ENCODE measurements around the gene ZNRF3. TPM values are rescaled to one million over a fixed set of nuclear protein-coding genes. Genes with fewer than 3 reads are reported as not detected.

The ZNRF3 gene
- total RNA-seq, 1 donor from 2014 or later = 4.8 TPM

DNA sequence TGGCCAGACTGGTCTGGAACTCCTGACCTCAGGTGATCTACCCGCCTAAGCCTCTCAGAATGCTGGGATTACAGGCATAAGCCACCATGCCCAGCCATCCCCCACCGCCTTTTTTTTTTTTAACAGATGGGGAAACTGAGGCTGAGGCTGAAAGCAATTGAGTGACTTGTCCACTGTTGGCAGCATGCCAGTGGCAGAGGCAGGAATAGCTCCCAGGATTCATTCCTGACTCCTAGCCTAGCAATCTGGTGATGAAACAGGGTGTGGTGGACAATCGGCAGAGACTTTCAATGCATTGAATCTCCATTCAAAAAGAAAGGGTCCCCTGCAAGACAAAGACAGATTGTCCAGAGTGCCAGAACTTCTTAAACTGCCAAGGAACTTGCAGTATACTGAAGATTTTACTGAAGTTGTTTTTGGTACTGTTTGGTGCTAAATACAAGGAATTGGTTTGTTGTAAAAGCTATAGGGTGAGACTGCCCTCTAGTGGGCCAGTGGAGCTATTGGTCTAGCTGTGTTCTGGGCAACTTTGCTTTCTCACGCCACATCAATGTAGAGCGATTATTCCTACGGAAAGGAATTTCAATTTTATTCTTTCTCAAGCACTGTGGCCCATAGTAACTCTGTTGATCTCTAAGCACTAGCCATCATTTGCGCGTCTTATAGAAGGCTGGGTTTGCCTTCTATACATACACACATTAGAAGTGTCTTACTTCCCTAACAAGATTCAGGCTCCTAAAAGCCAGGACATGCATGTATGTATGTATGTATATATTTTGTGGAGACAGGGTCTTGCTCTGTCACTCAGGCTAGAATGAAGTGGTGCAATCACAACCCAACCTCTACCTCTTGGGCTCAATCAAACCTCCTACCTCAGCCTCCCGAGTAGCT, 157.3 kb downstream of the ZNRF3 start:
- intact Hi-C loops (cut with DNase I) = loop anchor here (1.0 to 10.0 kb wide), 3 partner anchors 185 to 436 kb away; no protein-coding TSS in a partner anchor
- DNase-seq (ENCODE audit: low spot score) = no peak

DNA sequence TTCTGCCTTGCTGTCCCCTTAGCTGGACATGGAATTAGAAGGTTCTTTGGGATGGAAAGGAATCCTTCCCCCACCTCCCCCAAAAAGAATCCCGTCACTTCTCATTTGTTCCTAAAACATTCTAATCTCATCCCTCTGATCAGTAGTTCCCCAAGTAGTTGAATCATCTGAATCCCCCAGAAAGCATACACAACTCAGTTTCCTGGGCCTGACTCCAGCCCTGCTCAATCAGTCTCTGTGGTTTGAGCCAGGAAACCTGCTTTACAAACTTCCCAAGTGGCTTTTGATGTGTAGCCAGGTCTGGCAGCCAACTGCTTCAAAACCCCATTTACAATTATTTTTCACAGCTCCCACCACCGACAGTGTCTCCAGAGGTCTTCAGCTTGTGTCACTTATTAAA, 158.0 kb downstream of the ZNRF3 start:
- intact Hi-C loops (cut with DNase I) = loop anchor here (10.0 kb wide), 2 partner anchors 203 to 437 kb away; no protein-coding TSS in a partner anchor
- no peak for DNase-seq (ENCODE audit: low spot score)

DNA sequence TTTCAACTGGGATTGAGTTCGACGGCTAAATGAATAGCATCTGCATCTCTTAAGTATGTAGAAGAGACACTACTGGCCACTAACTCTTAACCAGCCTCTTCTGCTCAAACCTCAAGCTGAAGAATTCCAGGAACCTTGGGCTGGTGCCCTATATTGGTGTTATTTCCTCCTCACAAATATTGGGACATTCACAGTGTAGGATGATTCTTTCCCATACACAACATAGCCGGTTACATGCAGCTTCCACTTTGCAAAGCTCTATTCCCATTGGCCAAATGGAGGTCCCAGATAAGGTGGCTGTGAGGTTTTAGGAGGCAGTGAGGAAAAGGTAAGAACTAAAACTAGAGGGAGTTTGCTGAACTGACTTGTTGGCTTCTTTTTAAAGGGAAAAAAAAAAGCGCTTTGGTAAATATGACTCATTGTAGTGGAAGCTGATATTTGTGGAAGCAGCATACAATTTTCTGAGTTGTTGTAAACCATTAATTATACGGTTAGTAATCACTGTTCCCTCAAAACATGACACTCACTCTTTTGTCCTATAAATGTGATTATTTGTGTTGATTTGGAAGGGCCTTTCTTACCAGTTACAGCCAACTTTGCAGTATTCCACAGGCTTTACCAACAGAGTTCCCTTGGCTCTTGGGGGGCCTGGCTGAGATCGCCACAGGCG, 160.7 kb downstream of the ZNRF3 start:
- no peak for DNase-seq (ENCODE audit: low spot score)
- intact Hi-C loops (cut with DNase I) = loop anchor here (10.0 kb wide), 2 partner anchors 201 to 439 kb away; no protein-coding TSS in a partner anchor

DNA sequence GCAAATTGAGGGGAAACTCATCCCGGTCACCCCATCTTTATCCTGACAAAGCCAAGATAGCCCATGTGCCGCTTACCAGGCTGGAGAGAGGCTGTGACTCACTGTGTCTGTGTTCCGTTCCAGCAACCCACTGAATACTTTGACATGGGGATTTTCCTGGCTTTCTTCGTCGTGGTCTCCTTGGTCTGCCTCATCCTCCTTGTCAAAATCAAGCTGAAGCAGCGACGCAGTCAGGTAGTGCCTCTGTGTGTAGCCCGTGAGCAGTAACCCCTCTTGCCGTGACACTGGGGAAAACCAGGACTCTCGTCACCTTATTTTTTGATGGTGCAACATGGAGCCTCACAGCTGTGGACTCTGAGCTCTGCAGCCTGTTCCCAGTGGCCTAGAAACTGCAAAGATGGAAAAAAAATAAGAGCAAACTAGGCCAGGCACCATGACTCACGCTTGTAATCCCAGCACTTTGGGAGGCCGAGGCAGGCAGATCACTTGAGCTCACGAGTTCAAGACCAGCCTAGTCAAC, 161.3 kb downstream of the ZNRF3 start:
- intact Hi-C loops (cut with DNase I) = loop anchor here (10.0 kb wide), 2 partner anchors 200 to 440 kb away; no protein-coding TSS in a partner anchor
- no peak for DNase-seq (ENCODE audit: low spot score)

DNA sequence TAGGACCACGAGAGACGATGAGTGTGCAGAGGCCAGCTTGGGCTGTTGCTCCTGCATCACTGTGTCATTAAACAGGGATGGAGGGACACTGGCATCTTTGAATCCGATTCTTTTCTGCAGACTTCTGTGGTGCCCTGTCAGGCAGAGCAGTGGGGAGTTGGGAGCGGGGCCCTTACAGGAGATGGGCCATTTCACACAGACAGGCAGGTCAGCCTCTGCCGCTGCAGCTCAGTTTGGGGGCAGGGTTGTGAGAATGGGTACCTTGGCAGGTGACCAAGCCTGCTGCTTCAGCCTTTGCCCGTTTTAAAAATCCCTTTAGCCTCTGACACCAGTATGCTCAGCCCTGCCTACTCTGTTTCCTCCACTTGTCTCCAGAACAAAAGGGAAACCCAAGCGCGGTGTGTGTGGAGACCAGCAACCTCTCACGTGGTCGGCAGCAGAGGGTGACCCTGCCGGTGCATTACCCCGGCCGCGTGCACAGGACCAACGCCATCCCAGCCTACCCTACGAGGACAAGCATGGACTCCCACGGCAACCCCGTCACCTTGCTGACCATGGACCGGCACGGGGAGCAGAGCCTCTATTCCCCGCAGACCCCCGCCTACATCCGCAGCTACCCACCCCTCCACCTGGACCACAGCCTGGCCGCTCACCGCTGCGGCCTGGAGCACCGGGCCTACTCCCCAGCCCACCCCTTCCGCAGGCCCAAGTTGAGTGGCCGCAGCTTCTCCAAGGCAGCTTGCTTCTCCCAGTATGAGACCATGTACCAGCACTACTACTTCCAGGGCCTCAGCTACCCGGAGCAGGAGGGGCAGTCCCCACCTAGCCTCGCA, 165.7 kb downstream of the ZNRF3 start:
- intact Hi-C loops (cut with DNase I) = loop anchor here (10.0 kb wide), 2 partner anchors 196 to 444 kb away; no protein-coding TSS in a partner anchor
- DNase-seq (ENCODE audit: low spot score) = no peak

DNA sequence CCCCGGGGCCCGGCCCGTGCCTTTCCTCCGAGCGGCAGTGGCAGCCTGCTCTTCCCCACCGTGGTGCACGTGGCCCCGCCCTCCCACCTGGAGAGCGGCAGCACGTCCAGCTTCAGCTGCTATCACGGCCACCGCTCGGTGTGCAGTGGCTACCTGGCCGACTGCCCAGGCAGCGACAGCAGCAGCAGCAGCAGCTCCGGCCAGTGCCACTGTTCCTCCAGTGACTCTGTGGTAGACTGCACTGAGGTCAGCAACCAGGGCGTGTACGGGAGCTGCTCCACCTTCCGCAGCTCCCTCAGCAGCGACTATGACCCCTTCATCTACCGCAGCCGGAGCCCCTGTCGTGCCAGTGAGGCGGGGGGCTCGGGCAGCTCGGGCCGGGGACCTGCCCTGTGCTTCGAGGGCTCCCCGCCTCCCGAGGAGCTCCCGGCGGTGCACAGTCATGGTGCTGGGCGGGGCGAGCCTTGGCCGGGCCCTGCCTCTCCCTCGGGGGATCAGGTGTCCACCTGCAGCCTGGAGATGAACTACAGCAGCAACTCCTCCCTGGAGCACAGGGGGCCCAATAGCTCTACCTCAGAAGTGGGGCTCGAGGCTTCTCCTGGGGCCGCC, 166.4 kb downstream of the ZNRF3 start:
- intact Hi-C loops (cut with DNase I) = loop anchor here (10.0 kb wide), 2 partner anchors 195 to 445 kb away; no protein-coding TSS in a partner anchor
- no peak for DNase-seq (ENCODE audit: low spot score)

DNA sequence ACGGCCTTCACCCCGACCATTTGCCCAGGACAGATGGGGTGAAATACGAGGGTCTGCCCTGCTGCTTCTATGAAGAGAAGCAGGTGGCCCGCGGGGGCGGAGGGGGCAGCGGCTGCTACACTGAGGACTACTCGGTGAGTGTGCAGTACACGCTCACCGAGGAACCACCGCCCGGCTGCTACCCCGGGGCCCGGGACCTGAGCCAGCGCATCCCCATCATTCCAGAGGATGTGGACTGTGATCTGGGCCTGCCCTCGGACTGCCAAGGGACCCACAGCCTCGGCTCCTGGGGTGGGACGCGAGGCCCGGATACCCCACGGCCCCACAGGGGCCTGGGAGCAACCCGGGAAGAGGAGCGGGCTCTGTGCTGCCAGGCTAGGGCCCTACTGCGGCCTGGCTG, 167.1 kb downstream of the ZNRF3 start:
- intact Hi-C loops (cut with DNase I) = no loop called here

DNA sequence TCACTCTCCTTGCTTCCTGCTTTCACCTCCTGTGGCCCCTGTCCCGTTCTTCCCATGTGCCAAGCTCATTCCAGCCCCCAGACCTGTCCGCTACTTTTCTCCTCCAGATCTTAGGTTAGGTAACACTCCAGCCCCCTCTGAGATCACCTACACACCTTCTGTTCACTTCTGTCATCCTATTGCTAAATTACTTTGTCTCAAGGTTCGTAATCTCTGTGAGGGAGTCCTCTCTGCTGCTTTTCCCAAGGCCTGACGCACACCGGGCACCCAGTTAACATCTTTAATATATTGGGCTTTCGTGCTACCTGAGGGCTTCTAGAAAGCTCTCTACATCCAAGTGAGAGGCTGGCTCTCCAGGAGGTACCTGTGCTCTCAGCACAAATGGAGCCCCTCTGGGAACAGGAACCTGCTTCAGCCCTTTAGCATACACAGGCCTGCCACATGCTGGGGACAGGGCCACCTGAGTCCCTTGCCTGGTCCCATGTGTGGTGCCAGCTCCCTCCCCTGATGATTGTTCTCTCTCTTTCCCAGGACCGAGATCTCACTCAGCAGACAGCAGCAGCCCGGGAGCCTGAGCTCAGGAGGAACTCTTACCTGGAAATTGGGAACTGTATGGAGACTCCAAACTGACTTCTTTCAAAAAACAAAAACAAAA, 169.8 kb downstream of the ZNRF3 start:
- no peak for DNase-seq (ENCODE audit: low spot score)
- intact Hi-C loops (cut with DNase I) = no loop called here

More for the DNA sequence above, 167.1 kb downstream of the ZNRF3 start:
- DNase-seq (ENCODE audit: low spot score) = no peak

DNA sequence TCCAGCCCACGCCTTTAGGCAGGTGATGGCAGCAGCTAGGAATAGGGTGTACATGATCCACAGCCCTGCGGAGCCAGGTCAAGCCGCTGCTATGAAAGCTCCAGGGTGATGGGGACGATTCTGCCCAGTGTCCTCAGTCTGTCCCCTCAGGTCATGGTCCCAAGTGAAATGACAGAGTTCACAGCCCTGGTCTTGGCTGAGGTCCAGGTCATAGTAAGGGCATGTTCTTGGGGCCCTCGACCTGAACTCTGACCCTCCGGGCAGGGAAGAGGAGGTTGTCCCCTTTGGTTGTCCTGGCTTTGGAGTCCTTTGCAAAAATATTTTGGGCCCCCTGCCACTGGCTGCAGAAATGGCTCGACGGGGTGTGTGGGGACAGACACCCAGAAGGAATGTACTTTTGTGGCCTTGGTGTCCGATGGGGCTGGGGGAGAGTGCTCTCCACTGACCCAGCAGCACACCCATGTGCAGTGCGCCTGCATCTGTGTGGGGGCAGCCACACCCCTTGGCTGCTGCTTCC, 170.9 kb downstream of the ZNRF3 start:
- no peak for DNase-seq (ENCODE audit: low spot score)
- intact Hi-C loops (cut with DNase I) = no loop called here

DNA sequence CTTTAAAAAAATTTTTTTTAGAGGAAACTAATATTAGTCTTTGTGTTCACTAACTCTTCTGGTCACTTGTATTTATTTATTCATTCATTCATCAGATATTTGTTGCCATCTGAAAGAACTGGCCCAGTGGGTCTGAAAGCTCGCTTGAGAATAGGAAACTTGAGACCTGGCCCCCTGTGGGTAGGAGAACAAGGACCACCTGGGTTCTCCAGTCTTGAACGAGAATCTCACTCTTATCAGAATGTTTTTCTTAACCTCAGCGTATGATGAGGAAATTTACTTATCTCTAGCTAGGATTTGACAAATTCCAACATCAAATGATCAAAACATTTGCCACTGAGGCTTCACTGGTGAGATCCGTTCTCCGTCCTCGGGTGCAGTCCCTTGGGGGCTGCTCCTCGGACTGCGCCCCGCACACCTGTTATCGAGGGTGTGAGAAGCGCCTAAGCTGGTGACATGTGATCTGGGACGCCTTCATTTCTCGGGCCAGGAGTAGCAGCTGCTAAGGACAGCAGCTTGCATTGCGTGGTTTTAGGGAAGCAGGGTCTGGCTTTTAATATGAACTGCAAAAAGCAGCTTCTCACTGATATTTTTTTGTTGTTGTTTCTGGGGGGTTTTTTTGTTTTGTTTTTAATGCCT, 171.9 kb downstream of the ZNRF3 start:
- intact Hi-C loops (cut with DNase I) = no loop called here
- DNase-seq (ENCODE audit: low spot score) = no peak

DNA sequence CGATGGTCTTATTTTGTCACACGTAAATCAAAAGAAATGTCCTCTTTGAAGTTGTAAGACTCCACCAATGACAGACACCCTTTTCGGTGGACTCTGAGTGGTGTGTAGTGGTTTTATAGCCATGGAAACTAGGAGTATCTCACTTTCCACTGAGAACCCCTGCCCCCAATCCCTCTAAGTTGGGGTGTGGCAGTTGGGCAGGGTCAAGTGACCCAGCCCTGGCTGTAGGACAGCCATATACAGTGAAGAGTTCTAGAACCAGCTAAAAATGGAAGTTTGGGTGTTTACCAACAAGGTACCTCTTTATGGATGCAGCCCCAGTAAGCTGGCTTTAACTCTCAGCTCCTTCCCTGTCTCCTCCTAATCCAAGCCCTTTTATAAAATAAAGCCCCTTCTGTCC, 173.1 kb downstream of the ZNRF3 start:
- intact Hi-C loops (cut with DNase I) = no loop called here
- no peak for DNase-seq (ENCODE audit: low spot score)

DNA sequence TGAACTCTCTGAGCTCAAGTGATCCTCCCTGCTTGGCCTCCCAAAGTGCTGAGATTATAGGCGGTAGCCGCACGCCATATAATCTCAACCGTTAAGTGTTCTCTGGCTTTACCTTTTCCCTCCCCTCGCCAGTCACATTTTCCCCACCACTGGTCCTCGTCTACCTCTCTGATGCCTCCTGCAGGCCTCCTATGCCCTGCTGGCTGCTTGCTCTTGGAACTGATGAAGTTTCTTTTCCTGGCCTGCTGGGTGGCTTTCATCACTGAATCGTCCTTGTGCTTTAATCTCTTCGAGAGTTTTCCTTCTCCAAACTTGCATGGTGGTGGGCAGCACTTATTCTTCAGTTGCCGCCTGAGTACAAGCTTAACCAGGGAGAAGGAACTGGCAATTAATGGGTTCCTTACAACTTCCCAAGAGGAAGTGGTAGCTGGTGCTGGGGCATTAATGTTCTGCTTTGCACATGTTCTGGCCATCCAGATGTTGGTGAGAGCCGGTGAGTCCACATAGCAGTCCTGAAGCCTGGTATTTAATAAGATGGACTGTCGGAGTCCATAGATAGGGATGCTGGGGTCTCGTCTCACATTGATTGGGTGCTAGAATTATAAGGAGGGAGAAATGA, 177.0 kb downstream of the ZNRF3 start:
- intact Hi-C loops (cut with DNase I) = no loop called here
- no peak for DNase-seq (ENCODE audit: low spot score)

DNA sequence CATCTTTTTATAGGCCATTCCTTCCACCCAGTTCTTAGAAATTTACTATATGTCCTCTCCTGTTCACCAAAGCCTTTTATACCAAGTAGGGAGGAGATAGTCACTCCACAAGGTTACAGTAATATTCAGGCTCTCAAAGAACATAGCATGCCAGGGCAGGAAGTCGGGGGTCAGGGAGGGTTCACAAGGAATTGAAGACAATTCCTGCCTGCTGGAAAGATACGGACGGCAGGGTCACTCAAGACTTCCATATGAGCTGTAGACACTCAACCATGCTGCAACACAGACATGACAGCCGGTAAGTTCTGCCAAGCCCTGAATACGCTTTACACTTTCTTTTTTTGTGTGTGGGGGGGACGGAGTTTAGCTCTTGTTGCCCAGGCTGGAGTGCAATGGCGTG, 177.6 kb downstream of the ZNRF3 start:
- intact Hi-C loops (cut with DNase I) = no loop called here
- DNase-seq (ENCODE audit: low spot score) = no peak

DNA sequence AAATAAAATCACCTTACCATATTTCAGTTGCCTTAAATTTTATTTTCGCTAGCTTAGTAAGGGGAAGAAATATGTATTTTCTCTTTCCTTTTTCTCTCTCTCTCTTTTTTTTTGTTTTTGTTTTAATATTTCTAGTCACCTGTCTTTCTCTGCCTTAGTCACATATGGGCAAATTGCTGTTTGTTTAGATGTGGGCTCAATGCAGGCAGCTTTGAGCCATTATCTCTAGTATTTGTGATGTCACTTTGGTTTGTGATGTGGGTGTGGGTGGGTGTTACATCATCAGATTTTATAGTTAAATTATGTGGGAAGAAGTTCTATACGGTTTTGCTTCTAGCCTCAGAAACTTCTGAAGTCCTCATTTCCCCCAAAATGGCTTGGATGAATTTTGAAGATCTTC, 178.4 kb downstream of the ZNRF3 start, which contains the start of gene C22orf31:
Gene C22orf31 (minus strand): TSS at position 59 of the 400 bp plus-strand sequence. CDS start 39 bp downstream, at position 20.
- intact Hi-C loops (cut with DNase I) = no loop called here
- DNase-seq (ENCODE audit: low spot score) = no peak

DNA sequence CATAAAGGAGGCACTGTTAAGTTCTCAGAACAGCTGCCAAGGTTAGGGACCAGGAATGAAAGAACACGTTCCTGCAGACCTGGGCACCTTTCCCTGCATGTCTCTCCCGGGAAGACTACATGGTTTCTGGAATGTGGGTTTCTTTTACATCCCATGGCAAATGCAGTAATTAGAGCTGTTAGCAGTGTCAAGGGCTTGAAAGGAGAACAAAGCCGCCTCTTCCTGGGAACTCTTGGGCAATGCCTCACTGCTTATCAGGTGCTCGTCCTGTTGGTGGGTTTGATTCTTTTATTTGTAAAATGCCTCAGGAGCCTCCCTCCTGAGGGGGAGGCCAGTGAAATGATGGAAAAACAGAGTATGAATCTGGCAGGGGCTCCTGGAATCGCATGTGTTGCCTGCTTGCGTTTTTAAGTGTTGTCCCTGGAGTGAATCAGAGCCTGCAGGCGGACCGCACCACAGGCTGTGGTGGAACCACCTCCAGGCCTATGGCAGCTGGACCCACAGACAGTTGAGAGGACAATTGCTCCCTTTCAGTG, 179.0 kb downstream of the ZNRF3 start:
- intact Hi-C loops (cut with DNase I) = no loop called here
- DNase-seq (ENCODE audit: low spot score) = no peak

DNA sequence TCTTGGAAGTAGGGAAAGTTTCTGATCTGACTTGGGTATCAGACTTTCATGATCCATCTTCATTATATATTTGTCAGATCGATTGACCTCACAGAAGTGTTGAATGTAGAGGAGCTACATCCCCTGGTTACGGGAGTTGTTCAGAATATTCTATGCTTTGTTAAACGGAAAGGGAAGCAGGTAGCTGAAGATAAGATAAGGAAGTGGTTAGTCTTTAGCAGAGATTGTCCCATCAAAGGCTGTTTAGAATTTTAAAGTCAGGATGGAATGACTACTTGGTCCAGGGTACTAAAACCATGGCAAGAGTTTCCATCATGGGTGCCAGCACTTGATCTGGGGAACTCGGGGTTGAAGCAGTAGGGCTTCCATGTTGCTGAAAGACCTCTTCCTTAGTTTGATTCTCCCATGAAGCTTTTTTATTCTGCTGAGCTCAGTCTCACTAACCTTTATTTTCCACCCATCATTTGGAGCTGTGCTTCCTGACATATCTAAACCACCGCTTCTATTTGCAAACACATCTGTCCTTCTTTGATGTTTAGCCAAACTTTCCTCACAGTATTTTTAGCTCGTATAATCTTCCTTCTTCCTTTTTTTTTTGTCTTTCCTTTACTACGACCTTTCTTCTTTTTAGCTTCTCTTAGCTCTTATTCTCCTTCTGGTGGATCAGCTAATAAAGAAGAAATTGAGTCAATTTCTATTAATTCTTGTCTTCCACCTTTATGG, 182.3 kb downstream of the ZNRF3 start:
- no peak for DNase-seq (ENCODE audit: low spot score)
- intact Hi-C loops (cut with DNase I) = no loop called here
